ENCODE data around the gene GPC3.

GRCh38 chrX:133935076-133935475 lies 50.3 kb downstream of the GPC3 start:
- TF ChIP-seq CTCF (IDR thresholded peaks at IDR 0.05) (no peak), EZH2phosphoT487 (IDR thresholded peaks at IDR 0.05) (no peak), EZH2 (IDR thresholded peaks at IDR 0.05) (no peak)
